Measurements from ENCODE around the gene MPZ. TPM values are rescaled to one million over a fixed set of nuclear protein-coding genes. Genes with fewer than 3 reads are reported as not detected.
"Not testable (repeated sequence)": the region's sequence is repeated elsewhere in the genome, so short reads cannot be mapped to it uniquely, and the experiment has no call there.

Gene MPZ
- total RNA-seq, 1 donor from 2014 or later: 26.5 TPM

GRCh38 chr1:161299347-161299746, 10.4 kb downstream of the MPZ start:
- no peak for DNase-seq

- no peak for DNase-seq
These were observed 11.7 kb downstream of the MPZ start for GRCh38 chr1:161298116-161298515.

GRCh38 chr1:161297415-161297814, 12.4 kb downstream of the MPZ start:
- DNase-seq: no peak

- no peak for DNase-seq
These were observed 19.0 kb downstream of the MPZ start for GRCh38 chr1:161290779-161291178.

GRCh38 chr1:161287482-161288054, 22.2 kb downstream of the MPZ start:
- no peak for DNase-seq

GRCh38 chr1:161285521-161285920, 24.2 kb downstream of the MPZ start:
- no peak for DNase-seq

- no peak for DNase-seq
These were observed 24.7 kb downstream of the MPZ start for GRCh38 chr1:161285113-161285512.

- DNase-seq: no peak
These were observed 26.8 kb downstream of the MPZ start for GRCh38 chr1:161282991-161283390.

- DNase-seq: no peak
These were observed 34.9 kb downstream of the MPZ start for GRCh38 chr1:161274874-161275273.

- no peak for DNase-seq
These were observed 36.4 kb downstream of the MPZ start for GRCh38 chr1:161273402-161273801.

GRCh38 chr1:161267321-161267720, 42.4 kb downstream of the MPZ start:
- no peak for DNase-seq

GRCh38 chr1:161266836-161267235, 42.9 kb downstream of the MPZ start:
- DNase-seq: no peak

- DNase-seq: no peak
These were observed 43.6 kb downstream of the MPZ start for GRCh38 chr1:161266202-161266601.

- no peak for DNase-seq
These were observed 44.5 kb downstream of the MPZ start for GRCh38 chr1:161265305-161265704.

- no peak for DNase-seq
These were observed 48.2 kb downstream of the MPZ start for GRCh38 chr1:161261261-161262235.

- no peak for DNase-seq
These were observed 49.1 kb downstream of the MPZ start for GRCh38 chr1:161260376-161261260.

- DNase-seq: no peak
These were observed 50.0 kb downstream of the MPZ start for GRCh38 chr1:161259765-161260164.

GRCh38 chr1:161259345-161259702, 50.4 kb downstream of the MPZ start:
- no peak for DNase-seq

- peak; percentile 22 for DNase-seq
These were observed 51.1 kb downstream of the MPZ start, which contains the start of gene PCP4L1 for GRCh38 chr1:161258439-161259344. TSS of gene PCP4L1 (plus strand) at chr1:161258745. CDS start at chr1:161258975, 230 bp downstream.

GRCh38 chr1:161257109-161257508, 52.7 kb downstream of the MPZ start:
- DNase-seq: not testable (repeated sequence)

GRCh38 chr1:161255955-161256520, 53.7 kb downstream of the MPZ start:
- not testable (repeated sequence) for DNase-seq

Data from skin of body (tissue), 2 donors.